ENCODE results near the gene ADARB2. TPM values are rescaled to one million over a fixed set of nuclear protein-coding genes. Genes with fewer than 3 reads are reported as not detected.

ADARB2 gene
- total and polyA plus RNA-seq, 2 experiments from 2014 or later = 2.0 to 5.0 TPM

DNA sequence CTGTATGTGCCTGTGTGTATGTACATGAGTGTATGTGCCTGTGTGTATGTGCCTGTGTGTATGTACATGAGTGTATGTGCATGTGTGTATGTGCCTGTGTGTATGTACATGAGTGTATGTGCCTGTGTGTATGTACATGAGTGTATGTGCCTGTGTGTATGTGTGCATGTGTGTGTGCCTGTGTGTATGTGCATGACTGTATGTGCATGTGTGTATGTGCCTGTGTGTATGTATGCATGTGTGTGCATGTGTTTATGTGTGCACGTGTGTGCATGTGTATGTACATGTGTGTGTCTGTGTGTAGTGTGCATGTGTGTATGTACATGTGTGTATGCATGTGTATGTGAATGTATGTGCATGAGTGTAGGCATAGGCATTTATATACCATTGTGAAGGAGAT, 274.8 kb downstream of the ADARB2 start:
- no peak overlapping the region for H3K4me3 ChIP-seq
- H3K4me3 Mint-ChIP-seq = no peak overlapping the region
- TF ChIP-seq ZNF331 (CRISPR knock-in tag; IDR thresholded peaks at IDR 0.05; ENCODE audit: low read depth) = no peak
- TF ChIP-seq POLR2AphosphoS5 (IDR thresholded peaks at IDR 0.05; ENCODE audit: low read depth) = no peak
- TF ChIP-seq, protein P1, sequence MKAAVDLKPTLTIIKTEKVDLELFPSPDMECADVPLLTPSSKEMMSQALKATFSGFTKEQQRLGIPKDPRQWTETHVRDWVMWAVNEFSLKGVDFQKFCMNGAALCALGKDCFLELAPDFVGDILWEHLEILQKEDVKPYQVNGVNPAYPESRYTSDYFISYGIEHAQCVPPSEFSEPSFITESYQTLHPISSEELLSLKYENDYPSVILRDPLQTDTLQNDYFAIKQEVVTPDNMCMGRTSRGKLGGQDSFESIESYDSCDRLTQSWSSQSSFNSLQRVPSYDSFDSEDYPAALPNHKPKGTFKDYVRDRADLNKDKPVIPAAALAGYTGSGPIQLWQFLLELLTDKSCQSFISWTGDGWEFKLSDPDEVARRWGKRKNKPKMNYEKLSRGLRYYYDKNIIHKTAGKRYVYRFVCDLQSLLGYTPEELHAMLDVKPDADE (IDR thresholded peaks at IDR 0.05) = no peak
- no peak for TF ChIP-seq ZNF114 (CRISPR knock-in tag; IDR thresholded peaks at IDR 0.05)
- no peak for TF ChIP-seq JUNB (IDR thresholded peaks at IDR 0.05; ENCODE audit: unreplicated experiment)
- TF ChIP-seq CREB1 (CRISPR knock-in tag; IDR thresholded peaks at IDR 0.05; ENCODE audit: low read depth) = no peak
- TF ChIP-seq, protein P2, sequence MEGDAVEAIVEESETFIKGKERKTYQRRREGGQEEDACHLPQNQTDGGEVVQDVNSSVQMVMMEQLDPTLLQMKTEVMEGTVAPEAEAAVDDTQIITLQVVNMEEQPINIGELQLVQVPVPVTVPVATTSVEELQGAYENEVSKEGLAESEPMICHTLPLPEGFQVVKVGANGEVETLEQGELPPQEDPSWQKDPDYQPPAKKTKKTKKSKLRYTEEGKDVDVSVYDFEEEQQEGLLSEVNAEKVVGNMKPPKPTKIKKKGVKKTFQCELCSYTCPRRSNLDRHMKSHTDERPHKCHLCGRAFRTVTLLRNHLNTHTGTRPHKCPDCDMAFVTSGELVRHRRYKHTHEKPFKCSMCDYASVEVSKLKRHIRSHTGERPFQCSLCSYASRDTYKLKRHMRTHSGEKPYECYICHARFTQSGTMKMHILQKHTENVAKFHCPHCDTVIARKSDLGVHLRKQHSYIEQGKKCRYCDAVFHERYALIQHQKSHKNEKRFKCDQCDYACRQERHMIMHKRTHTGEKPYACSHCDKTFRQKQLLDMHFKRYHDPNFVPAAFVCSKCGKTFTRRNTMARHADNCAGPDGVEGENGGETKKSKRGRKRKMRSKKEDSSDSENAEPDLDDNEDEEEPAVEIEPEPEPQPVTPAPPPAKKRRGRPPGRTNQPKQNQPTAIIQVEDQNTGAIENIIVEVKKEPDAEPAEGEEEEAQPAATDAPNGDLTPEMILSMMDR (conservative IDR thresholded peaks at IDR 0.05; ENCODE audit: low read depth in 2 of 2) = no peak
- no peak for TF ChIP-seq NANOG (IDR thresholded peaks at IDR 0.05; ENCODE audit: borderline replicate concordance)
- no peaks in the 10 kb centered on the region for H3K9me2 ChIP-seq (ENCODE audit: insufficient read depth)
- H3K4me1 ChIP-seq (ENCODE audit: insufficient read depth) = no peaks in the 10 kb centered on the region; the same call in 1 of the 2 replicates
- no peaks in the 10 kb centered on the region for H4K20me1 ChIP-seq (replicated peaks; ENCODE audit: insufficient read depth)
- H3F3A ChIP-seq (replicated peaks; ENCODE audit: low read depth) = no peaks in the 10 kb centered on the region
- H2AFZ ChIP-seq = no peak overlapping the region
- ATAC-seq = no peak
- H3K4me1 Mint-ChIP-seq = peaks cover 10% of the 10 kb centered on the region
- no peaks in the 10 kb centered on the region for H3K27me3 Mint-ChIP-seq (ENCODE audit: insufficient read depth, low read depth, poor library complexity)
- H3K4me2 ChIP-seq = no peak overlapping the region
- H3K27ac ChIP-seq (ENCODE audit: low read depth) = no peak overlapping the region
- H3K27me3 ChIP-seq (ENCODE audit: insufficient read depth) = no peaks in the 10 kb centered on the region
- H3K79me2 ChIP-seq (replicated peaks; ENCODE audit: insufficient read depth) = no peaks in the 10 kb centered on the region
- no peak for DNase-seq (ENCODE audit: low spot score)
- H3K36me3 ChIP-seq (ENCODE audit: insufficient read depth) = no peaks in the 10 kb centered on the region
- no peak overlapping the region for H3K27ac Mint-ChIP-seq
- H3K9me3 Mint-ChIP-seq = no peaks in the 10 kb centered on the region
- H3K36me3 Mint-ChIP-seq (ENCODE audit: low read depth) = no peaks in the 10 kb centered on the region; the same call in 2 of the 3 replicates

DNA sequence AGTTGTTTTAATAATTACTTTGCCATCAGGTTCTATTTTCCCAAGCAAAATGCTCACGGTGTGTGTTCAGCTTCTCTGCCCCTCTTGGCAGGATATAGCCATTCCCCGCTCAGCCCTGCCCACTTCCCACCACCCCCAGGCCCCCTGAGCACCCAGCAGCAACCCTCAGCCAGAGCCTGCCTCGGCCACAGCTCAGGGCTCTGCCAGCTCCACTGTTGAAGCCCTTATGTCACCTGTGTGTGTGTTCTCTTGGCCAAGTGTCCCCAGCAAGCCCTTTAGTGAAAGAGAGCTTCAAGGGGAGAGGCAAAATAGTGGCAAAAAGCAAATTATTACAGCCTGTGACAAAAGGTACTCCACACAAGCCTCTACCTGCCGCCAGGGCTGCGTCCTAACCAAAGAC, 275.3 kb downstream of the ADARB2 start:
- no peaks in the 10 kb centered on the region for H3K27me3 Mint-ChIP-seq (ENCODE audit: insufficient read depth, low read depth, poor library complexity)
- H3K36me3 Mint-ChIP-seq (ENCODE audit: low read depth) = no peaks in the 10 kb centered on the region; the same call in 2 of the 3 replicates
- DNase-seq (ENCODE audit: low spot score) (no peak), ATAC-seq (no peak)
- Histone ChIP-seq H3K79me2 (replicated peaks; ENCODE audit: insufficient read depth) (no peaks in the 10 kb centered on the region), H3F3A (replicated peaks; ENCODE audit: low read depth) (no peaks in the 10 kb centered on the region), H4K20me1 (replicated peaks; ENCODE audit: insufficient read depth) (no peaks in the 10 kb centered on the region), H3K4me2 (no peak overlapping the region), H3K27ac (ENCODE audit: low read depth) (no peak overlapping the region), H3K36me3 (ENCODE audit: insufficient read depth) (no peaks in the 10 kb centered on the region), H2AFZ (no peak overlapping the region), H3K4me3 (no peak overlapping the region), H3K9me2 (ENCODE audit: insufficient read depth) (no peaks in the 10 kb centered on the region), H3K27me3 (ENCODE audit: insufficient read depth) (no peaks in the 10 kb centered on the region), H3K4me1 (ENCODE audit: insufficient read depth) (no peaks in the 10 kb centered on the region; the same call in 1 of the 2 replicates)
- no peaks in the 10 kb centered on the region for H3K9me3 Mint-ChIP-seq
- no peak overlapping the region for H3K4me3 Mint-ChIP-seq
- no peak overlapping the region for H3K27ac Mint-ChIP-seq
- peaks cover 10% of the 10 kb centered on the region for H3K4me1 Mint-ChIP-seq
- TF ChIP-seq, protein P3, sequence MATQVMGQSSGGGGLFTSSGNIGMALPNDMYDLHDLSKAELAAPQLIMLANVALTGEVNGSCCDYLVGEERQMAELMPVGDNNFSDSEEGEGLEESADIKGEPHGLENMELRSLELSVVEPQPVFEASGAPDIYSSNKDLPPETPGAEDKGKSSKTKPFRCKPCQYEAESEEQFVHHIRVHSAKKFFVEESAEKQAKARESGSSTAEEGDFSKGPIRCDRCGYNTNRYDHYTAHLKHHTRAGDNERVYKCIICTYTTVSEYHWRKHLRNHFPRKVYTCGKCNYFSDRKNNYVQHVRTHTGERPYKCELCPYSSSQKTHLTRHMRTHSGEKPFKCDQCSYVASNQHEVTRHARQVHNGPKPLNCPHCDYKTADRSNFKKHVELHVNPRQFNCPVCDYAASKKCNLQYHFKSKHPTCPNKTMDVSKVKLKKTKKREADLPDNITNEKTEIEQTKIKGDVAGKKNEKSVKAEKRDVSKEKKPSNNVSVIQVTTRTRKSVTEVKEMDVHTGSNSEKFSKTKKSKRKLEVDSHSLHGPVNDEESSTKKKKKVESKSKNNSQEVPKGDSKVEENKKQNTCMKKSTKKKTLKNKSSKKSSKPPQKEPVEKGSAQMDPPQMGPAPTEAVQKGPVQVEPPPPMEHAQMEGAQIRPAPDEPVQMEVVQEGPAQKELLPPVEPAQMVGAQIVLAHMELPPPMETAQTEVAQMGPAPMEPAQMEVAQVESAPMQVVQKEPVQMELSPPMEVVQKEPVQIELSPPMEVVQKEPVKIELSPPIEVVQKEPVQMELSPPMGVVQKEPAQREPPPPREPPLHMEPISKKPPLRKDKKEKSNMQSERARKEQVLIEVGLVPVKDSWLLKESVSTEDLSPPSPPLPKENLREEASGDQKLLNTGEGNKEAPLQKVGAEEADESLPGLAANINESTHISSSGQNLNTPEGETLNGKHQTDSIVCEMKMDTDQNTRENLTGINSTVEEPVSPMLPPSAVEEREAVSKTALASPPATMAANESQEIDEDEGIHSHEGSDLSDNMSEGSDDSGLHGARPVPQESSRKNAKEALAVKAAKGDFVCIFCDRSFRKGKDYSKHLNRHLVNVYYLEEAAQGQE (IDR thresholded peaks at IDR 0.05; ENCODE audit: unreplicated experiment) = no peak
- TF ChIP-seq, protein P2 (conservative IDR thresholded peaks at IDR 0.05; ENCODE audit: low read depth in 2 of 2) = no peak
- TF ChIP-seq CREB1 (CRISPR knock-in tag; IDR thresholded peaks at IDR 0.05; ENCODE audit: low read depth) (no peak), NANOG (IDR thresholded peaks at IDR 0.05; ENCODE audit: borderline replicate concordance) (no peak), JUNB (IDR thresholded peaks at IDR 0.05; ENCODE audit: unreplicated experiment) (no peak), EZH2phosphoT487 (IDR thresholded peaks at IDR 0.05; ENCODE audit: unreplicated experiment) (no peak), STAT1 (IDR thresholded peaks at IDR 0.05; ENCODE audit: unreplicated experiment) (no peak), POLR2AphosphoS5 (IDR thresholded peaks at IDR 0.05; ENCODE audit: low read depth) (no peak)
- TF ChIP-seq, protein P1 (IDR thresholded peaks at IDR 0.05) = no peak
